HG02759 (cell line): ENCODE data around the gene SLCO2A1.

Source experiments
- ATAC-seq: cut with Tn5 transposase; IDR thresholded peaks from one replicate; pipeline ENCODE4 v1.9.1; 2021; ENCODE audit warnings: mild to moderate bottlenecking, moderate library complexity; ENCODE audit not compliant: unreplicated experiment

SLCO2A1 gene

DNA sequence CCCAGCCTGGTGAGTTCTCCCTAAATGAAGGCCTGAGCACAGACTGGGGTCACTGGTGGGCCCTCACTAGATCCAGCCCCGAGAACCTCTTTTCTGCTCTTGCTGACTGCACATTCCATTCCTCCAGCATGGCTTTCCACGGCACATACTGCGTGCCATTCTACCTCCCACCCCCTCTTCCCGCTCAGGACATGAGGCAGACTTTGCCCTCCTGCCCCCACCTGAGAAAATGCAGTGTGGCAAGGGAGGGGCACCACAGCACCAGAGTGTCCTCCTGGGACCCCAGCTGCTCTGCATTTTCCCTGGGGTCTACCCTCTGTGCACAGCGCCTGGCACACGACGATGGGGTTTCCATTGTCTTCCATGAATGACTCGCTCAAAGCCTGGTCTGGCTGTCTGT is 6.1 kb upstream of the SLCO2A1 start:
- no peak for ATAC-seq

GRCh38 chr3:134034005-134034785 is 4.5 kb upstream of the SLCO2A1 start:
- no peak for ATAC-seq

DNA sequence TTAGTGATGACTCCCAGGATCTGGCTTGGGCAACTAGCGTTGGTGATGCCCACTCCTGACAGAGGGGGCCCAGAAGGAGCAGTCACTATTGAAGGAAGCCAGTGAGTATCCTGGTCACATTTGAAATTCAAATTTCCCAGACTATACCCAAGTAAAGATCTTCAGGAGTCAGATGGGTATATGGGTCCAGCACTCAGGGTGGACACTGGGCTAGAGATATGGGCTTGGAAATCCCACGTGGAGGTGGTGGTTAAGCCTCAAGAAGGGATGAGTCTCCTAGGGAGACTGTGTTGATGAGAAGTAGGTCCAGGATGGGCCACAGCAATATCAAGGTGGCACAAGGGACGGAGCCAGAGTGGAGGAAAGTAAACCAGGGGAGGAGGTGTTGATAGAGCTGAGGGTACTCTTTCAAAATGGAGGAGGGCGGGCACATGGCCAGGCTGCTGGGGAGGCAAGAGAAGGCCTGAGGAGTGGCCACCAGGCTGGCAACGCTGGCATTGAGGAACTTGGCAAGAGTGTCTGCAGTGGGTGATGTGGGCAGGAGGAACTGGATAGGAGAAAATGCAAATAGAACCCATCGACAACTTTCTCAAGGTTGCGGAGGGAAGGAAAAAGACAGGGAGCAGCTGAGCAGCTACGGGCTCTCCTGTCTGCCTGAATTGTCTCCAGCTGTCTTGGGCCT is 3.7 kb upstream of the SLCO2A1 start:
- ATAC-seq = no peak

- no peak for ATAC-seq
These were observed 1.7 kb upstream of the SLCO2A1 start for GRCh38 chr3:134031348-134031915.

- no peak for ATAC-seq
These were observed 938 bp upstream of the SLCO2A1 start for GRCh38 chr3:134030379-134031347.

DNA sequence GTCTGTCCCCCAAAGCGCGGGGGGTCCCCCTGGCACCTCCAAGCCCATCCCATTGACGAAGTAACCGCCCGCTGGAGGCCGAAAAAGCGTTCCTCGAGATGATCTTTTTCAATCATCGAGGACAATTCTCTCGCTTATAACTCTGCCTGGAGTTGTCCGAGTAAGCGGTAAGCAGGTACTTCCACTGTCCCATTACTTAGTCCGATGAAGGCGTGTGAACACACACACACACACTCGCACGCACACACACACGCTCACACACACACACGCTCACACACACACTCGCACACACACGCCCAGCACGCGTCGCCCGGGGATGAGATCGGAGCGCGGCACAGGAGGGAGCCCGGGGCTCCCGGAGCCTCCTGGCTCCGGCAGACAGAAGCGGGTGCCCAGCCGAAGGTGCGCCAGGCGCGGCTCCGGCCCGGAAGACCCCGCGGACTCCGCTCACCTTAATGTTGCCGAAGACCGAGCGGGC is 430 bp downstream of the SLCO2A1 start:
- ATAC-seq = no peak

- ATAC-seq = no peak
These were observed 1.1 kb downstream of the SLCO2A1 start for GRCh38 chr3:134028486-134029255.

GRCh38 chr3:134027631-134028030 is 2.1 kb downstream of the SLCO2A1 start:
- ATAC-seq = no peak

- ATAC-seq = no peak
These were observed 9.5 kb downstream of the SLCO2A1 start for GRCh38 chr3:134020135-134020680.

DNA sequence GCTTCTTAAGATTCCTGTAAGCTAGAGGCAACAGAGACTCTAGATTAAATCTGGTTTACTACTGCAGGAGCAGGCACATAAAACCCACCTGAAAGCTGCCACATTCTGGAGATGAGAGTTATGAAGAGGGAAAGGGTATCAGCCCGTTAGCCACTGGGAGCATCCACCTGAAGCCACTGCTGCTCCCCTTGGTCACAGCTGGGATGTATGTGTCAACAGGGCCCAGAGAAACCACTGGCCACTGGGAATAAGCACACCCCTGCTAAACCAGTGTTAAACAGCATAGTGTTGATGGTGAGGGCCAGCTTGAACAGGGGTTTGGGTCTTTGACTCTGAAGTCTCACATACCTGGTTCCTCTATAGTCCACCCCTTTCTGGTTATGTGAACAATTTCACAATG is 10.9 kb downstream of the SLCO2A1 start:
- ATAC-seq = no peak

GRCh38 chr3:134018406-134018805 is 11.3 kb downstream of the SLCO2A1 start:
- ATAC-seq = no peak

GRCh38 chr3:134017490-134017889 is 12.2 kb downstream of the SLCO2A1 start:
- no peak for ATAC-seq

DNA sequence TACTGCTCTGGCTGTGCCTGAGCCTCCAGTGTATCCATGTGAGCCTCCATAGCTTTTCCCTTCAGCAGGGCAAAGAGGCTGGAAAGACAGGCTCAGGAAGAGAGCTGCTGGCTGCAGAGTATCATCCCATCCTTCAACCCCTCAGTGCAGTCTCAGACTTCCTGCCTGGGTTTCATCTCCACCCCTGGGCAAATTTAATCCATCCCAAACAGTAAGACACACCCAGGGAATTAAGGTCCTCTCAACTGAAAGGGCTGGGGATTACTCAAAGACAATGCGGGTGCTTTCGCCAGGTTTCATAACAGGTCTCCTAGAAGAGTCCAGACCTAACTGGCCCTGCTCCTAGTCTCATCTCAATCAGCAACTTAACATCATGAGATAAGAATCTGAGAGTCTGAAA is 15.5 kb downstream of the SLCO2A1 start:
- no peak for ATAC-seq

- ATAC-seq = no peak
These were observed 16.4 kb downstream of the SLCO2A1 start for GRCh38 chr3:134013280-134013679.

DNA sequence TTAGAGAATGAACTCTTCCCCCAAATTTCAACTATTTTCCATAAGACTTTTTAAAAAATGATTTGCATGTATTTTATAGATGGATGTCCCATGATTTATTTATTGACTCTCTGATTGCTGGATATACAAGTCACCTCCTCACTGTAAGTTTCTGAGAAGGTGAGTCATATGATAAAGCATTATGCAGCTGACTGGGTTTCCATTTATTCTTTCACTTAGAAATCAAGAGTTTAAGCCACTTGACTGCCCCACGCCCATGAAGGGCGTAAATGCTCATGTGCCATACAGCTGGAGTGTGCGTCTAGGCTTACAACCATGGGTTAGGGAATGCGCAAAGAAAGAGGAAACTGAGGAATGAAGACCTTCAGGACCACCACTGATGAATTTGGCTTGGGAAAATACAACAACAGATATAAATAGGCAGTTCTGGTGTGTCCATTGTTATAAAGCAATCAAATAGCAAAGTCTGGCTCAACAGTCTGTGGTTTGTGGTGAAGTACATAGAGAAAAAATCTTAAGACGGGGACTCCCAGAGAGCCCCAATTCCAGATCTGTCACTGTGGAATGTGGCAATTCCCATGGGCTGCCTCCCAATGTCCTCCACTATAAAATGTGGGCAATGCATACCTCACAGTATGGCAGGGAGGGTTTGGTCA is 20.3 kb downstream of the SLCO2A1 start:
- ATAC-seq = no peak

- no peak for ATAC-seq
These were observed 21.0 kb downstream of the SLCO2A1 start for GRCh38 chr3:134008630-134009156.

DNA sequence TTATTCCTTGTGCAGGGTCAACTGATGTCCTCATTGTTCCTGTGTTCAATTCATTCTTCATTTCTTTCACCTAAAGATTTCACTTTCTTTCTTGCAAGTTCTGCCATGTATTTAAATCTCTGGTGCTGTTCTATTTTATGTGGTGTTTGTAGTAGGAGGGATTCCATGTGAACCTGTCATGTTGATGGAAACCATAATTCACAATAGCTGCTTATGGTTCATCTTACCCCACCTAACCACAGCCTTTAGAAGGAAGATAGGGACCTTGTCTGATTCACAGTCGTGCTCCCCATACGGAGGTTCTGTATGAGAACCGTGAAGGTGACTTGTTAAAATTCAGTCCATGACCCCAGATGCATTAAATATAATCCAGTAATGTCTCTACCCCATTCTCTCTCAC is 21.9 kb downstream of the SLCO2A1 start:
- no peak for ATAC-seq

GRCh38 chr3:134004841-134005240 is 24.9 kb downstream of the SLCO2A1 start:
- ATAC-seq = no peak

DNA sequence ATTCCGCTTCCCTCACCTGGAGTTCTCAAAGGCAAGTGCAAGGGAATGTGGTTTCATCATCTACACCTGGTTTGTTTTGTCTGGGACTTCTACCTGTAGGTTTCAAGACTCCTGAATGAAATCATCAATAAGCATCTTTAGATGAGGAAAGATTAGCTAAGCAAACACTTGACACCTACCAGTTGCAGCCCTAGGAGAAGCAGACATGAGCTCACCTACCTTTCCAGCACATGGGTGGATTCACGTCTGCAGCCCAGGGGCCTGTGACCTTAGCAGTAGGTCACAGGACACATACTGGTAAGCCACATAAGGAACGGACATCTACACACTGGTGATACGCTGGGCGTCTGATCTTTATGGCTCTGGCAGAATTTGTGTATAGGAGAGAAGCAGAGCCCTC is 26.7 kb downstream of the SLCO2A1 start:
- ATAC-seq = no peak
